Mammary epithelial cell (primary cell): ENCODE data around the gene NXN.

Source experiments
- EZH2 ChIP-seq: IDR thresholded peaks from 2 replicates; pipeline ENCODE4 v1.6.1; 2012; ENCODE audit warnings: low read length, inconsistent platforms, borderline replicate concordance
- TF ChIP-seq, protein P1 (sequence below), 2 donors: IDR thresholded peaks in 1 of 2; conservative IDR thresholded peaks in 1 of 2; 2 replicates each; pipeline ENCODE4 v1.5.1; 2011 to 2012; ENCODE audit warnings: inconsistent platforms in 2 of 2, low read length in 2 of 2, mild to moderate bottlenecking in 2 of 2, control low read depth in 1 of 2, low read depth in 1 of 2; ENCODE audit not compliant: insufficient read depth in 1 of 2; ENCODE audit errors: extremely low read depth in 1 of 2

GRCh38 chr17:956905-957304 is 22.7 kb downstream of the NXN start:
- TF ChIP-seq, protein P1, sequence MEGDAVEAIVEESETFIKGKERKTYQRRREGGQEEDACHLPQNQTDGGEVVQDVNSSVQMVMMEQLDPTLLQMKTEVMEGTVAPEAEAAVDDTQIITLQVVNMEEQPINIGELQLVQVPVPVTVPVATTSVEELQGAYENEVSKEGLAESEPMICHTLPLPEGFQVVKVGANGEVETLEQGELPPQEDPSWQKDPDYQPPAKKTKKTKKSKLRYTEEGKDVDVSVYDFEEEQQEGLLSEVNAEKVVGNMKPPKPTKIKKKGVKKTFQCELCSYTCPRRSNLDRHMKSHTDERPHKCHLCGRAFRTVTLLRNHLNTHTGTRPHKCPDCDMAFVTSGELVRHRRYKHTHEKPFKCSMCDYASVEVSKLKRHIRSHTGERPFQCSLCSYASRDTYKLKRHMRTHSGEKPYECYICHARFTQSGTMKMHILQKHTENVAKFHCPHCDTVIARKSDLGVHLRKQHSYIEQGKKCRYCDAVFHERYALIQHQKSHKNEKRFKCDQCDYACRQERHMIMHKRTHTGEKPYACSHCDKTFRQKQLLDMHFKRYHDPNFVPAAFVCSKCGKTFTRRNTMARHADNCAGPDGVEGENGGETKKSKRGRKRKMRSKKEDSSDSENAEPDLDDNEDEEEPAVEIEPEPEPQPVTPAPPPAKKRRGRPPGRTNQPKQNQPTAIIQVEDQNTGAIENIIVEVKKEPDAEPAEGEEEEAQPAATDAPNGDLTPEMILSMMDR (conservative IDR thresholded peaks at IDR 0.05 in 1 of 2, IDR thresholded peaks at IDR 0.05 in 1 of 2; ENCODE audit: extremely low read depth in 1 of 2, insufficient read depth in 1 of 2, low read depth in 1 of 2, low read length in 2 of 2), result peak; percentile 2 to 5
- no peak for TF ChIP-seq EZH2
